IPS-11a (cell line): Measurements from ENCODE around the gene GPR78.
"Not testable (repeated sequence)": the region's sequence is repeated elsewhere in the genome, so short reads cannot be mapped to it uniquely, and the experiment has no call there.

Experiments used
- H3K4me3 ChIP-seq: one replicate; pipeline ENCODE4 v1.5.1; 2013; ENCODE audit warnings: low read depth, low read length, control low read depth

GPR78 gene

GRCh38 chr4:8560265-8561047 lies 19.7 kb upstream of the GPR78 start:
- H3K4me3 ChIP-seq: no peak overlapping the region

- H3K4me3 ChIP-seq: no peak overlapping the region
Measured at GRCh38 chr4:8564595-8564994, 15.6 kb upstream of the GPR78 start.

GRCh38 chr4:8568068-8568668 lies 12.0 kb upstream of the GPR78 start:
- no peak overlapping the region for H3K4me3 ChIP-seq

- no peak overlapping the region for H3K4me3 ChIP-seq
Measured at GRCh38 chr4:8570201-8570600, 10.0 kb upstream of the GPR78 start.

- no peak overlapping the region for H3K4me3 ChIP-seq
Measured at GRCh38 chr4:8571702-8572685, 8.2 kb upstream of the GPR78 start.

GRCh38 chr4:8573266-8573665 lies 6.9 kb upstream of the GPR78 start:
- H3K4me3 ChIP-seq: no peak overlapping the region

GRCh38 chr4:8574796-8575370 lies 5.3 kb upstream of the GPR78 start:
- no peak overlapping the region for H3K4me3 ChIP-seq

GRCh38 chr4:8575457-8575856 lies 4.7 kb upstream of the GPR78 start:
- no peak overlapping the region for H3K4me3 ChIP-seq

- not testable (repeated sequence) for H3K4me3 ChIP-seq
Measured at GRCh38 chr4:8576591-8576990, 3.6 kb upstream of the GPR78 start.

GRCh38 chr4:8577046-8577445 lies 3.1 kb upstream of the GPR78 start:
- no peak overlapping the region for H3K4me3 ChIP-seq

GRCh38 chr4:8577972-8578371 lies 2.2 kb upstream of the GPR78 start:
- H3K4me3 ChIP-seq: no peak overlapping the region

GRCh38 chr4:8578717-8579116 lies 1.5 kb upstream of the GPR78 start:
- no peak overlapping the region for H3K4me3 ChIP-seq

GRCh38 chr4:8579526-8580320 lies 469 bp upstream of the GPR78 start:
- no peak overlapping the region for H3K4me3 ChIP-seq

- peak overlapping the region; percentile 27 for H3K4me3 ChIP-seq
Measured at GRCh38 chr4:8581094-8581861, 1.1 kb downstream of the GPR78 start.

GRCh38 chr4:8582016-8582415 lies 1.8 kb downstream of the GPR78 start:
- H3K4me3 ChIP-seq: no peak overlapping the region

GRCh38 chr4:8582436-8582835 lies 2.2 kb downstream of the GPR78 start:
- no peak overlapping the region for H3K4me3 ChIP-seq

GRCh38 chr4:8582941-8583654 lies 2.9 kb downstream of the GPR78 start:
- no peak overlapping the region for H3K4me3 ChIP-seq

GRCh38 chr4:8583655-8584025 lies 3.4 kb downstream of the GPR78 start:
- H3K4me3 ChIP-seq: no peak overlapping the region

- no peak overlapping the region for H3K4me3 ChIP-seq
Measured at GRCh38 chr4:8585186-8585585, 5.0 kb downstream of the GPR78 start.
